CD4-positive, alpha-beta T cell treated with Interleukin-1 beta for 1 hour (primary cell): ENCODE measurements around the gene PEX10.
"Not testable (repeated sequence)": the region's sequence is repeated elsewhere in the genome, so short reads cannot be mapped to it uniquely, and the experiment has no call there.

Experiments
- DNase-seq, 2 donors: peaks; one replicate each; pipeline ENCODE4 v3.0.0-alpha.2; 2020 to 2022

Gene PEX10

GRCh38 chr1:2442661-2443060 is 30.3 kb upstream of the PEX10 start:
- DNase-seq, result no peak

- no peak for DNase-seq
Measured at GRCh38 chr1:2441746-2442145, 29.4 kb upstream of the PEX10 start.

- not testable (repeated sequence) for DNase-seq
Measured at GRCh38 chr1:2440346-2440745, 28.0 kb upstream of the PEX10 start.

- DNase-seq, result no peak
Measured at GRCh38 chr1:2439369-2439768, 27.0 kb upstream of the PEX10 start.

- no peak for DNase-seq
Measured at GRCh38 chr1:2438641-2439040, 26.3 kb upstream of the PEX10 start.

GRCh38 chr1:2438038-2438437 is 25.7 kb upstream of the PEX10 start:
- DNase-seq, result no peak

- DNase-seq, result no peak
Measured at GRCh38 chr1:2437617-2438016, 25.3 kb upstream of the PEX10 start.

- no peak for DNase-seq
Measured at GRCh38 chr1:2436876-2437275, 24.5 kb upstream of the PEX10 start.

GRCh38 chr1:2435746-2436355 is 23.5 kb upstream of the PEX10 start:
- DNase-seq, result no peak

GRCh38 chr1:2435091-2435490 is 22.7 kb upstream of the PEX10 start:
- DNase-seq, result no peak

- DNase-seq, result no peak
Measured at GRCh38 chr1:2433936-2434655, 21.7 kb upstream of the PEX10 start.

GRCh38 chr1:2433196-2433595 is 20.8 kb upstream of the PEX10 start:
- no peak for DNase-seq

GRCh38 chr1:2432441-2432844 is 20.1 kb upstream of the PEX10 start:
- DNase-seq, result no peak

GRCh38 chr1:2431518-2431917 is 19.2 kb upstream of the PEX10 start:
- no peak for DNase-seq

- no peak for DNase-seq
Measured at GRCh38 chr1:2431103-2431502, 18.7 kb upstream of the PEX10 start.

GRCh38 chr1:2430592-2430973 is 18.2 kb upstream of the PEX10 start:
- no peak for DNase-seq

GRCh38 chr1:2429780-2430591 is 17.6 kb upstream of the PEX10 start:
- DNase-seq, result peak in 1 of 2 donors; percentile 19

GRCh38 chr1:2428490-2428889 is 16.1 kb upstream of the PEX10 start:
- DNase-seq, result no peak

- no peak for DNase-seq
Measured at GRCh38 chr1:2427976-2428375, 15.6 kb upstream of the PEX10 start.

GRCh38 chr1:2427051-2427450 is 14.7 kb upstream of the PEX10 start:
- DNase-seq, result no peak

- DNase-seq, result no peak
Measured at GRCh38 chr1:2426540-2426939, 14.2 kb upstream of the PEX10 start.

- DNase-seq, result no peak
Measured at GRCh38 chr1:2425892-2426291, 13.5 kb upstream of the PEX10 start.

- DNase-seq, result no peak
Measured at GRCh38 chr1:2422523-2422922, 10.2 kb upstream of the PEX10 start.

- DNase-seq, result no peak
Measured at GRCh38 chr1:2419416-2419815, 7.1 kb upstream of the PEX10 start.
